Measurements from ENCODE around the gene GPR180.

Gene GPR180

DNA sequence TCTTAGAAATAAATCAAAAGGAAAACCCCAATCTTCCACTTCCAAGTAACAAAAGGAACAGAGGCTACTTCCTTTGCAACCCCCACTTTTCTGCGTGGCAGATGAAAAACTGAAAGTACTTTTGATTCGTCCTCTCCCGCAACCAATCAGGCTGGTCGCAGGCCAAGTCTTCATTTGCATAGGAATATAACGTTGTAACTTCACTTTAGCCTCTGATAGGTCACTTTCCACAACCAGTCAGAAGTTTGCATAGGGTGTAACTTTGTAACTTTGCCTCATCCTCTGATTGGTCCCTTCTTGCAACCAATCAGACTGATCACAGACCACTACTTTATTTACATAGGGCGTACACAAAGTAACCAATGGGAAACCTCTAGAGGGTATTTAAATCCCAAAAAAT is 42.9 kb upstream of the GPR180 start:
- peak; percentile 79 for ATAC-seq (ENCODE audit: insufficient read depth, low read depth)
- peak overlapping the region; percentile 94 for H3K27ac ChIP-seq (ENCODE audit: low read length)
- peak; percentile 78 for DNase-seq
- H4K20me1 ChIP-seq (ENCODE audit: insufficient read depth, low read length): no peaks in the 10 kb centered on the region
- no peaks in the 10 kb centered on the region for H3K27me3 ChIP-seq (ENCODE audit: insufficient read depth, low read length, poor library complexity)
- H3K9ac ChIP-seq (ENCODE audit: low read depth, low read length): peak overlapping the region; percentile 57
- no peak for TF ChIP-seq EZH2 (IDR thresholded peaks at IDR 0.05; ENCODE audit: borderline replicate concordance, low read depth, low read length, severe bottlenecking)
- TF ChIP-seq, protein P1, sequence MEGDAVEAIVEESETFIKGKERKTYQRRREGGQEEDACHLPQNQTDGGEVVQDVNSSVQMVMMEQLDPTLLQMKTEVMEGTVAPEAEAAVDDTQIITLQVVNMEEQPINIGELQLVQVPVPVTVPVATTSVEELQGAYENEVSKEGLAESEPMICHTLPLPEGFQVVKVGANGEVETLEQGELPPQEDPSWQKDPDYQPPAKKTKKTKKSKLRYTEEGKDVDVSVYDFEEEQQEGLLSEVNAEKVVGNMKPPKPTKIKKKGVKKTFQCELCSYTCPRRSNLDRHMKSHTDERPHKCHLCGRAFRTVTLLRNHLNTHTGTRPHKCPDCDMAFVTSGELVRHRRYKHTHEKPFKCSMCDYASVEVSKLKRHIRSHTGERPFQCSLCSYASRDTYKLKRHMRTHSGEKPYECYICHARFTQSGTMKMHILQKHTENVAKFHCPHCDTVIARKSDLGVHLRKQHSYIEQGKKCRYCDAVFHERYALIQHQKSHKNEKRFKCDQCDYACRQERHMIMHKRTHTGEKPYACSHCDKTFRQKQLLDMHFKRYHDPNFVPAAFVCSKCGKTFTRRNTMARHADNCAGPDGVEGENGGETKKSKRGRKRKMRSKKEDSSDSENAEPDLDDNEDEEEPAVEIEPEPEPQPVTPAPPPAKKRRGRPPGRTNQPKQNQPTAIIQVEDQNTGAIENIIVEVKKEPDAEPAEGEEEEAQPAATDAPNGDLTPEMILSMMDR (IDR thresholded peaks at IDR 0.05; ENCODE audit: borderline replicate concordance, extremely low read depth, low read length, poor library complexity, severe bottlenecking): no peak
- H2AFZ ChIP-seq (ENCODE audit: low read depth, low read length): peak overlapping the region; percentile 66
- peaks cover 37% of the 10 kb centered on the region for H3K4me1 ChIP-seq (ENCODE audit: insufficient read depth, low read length)
- peak overlapping the region in 1 of 2 experiments; percentile 49; a peak in 2 of 4 replicates for H3K4me3 ChIP-seq (ENCODE audit: low read depth in 1 of 2, low read length in 2 of 2)
- peak overlapping the region; percentile 65 for H3K4me2 ChIP-seq (ENCODE audit: insufficient read depth, low read length)
- H3K9me3 ChIP-seq (ENCODE audit: insufficient read depth, low read length, severe bottlenecking): no peaks in the 10 kb centered on the region
- H3K36me3 ChIP-seq (ENCODE audit: insufficient read depth, low read length): 0 out of 2 replicates have a peak, but pooled peaks cover 4% of the 10 kb centered on the region
- no peaks in the 10 kb centered on the region for H3K79me2 ChIP-seq (ENCODE audit: insufficient read depth, low read length)

DNA sequence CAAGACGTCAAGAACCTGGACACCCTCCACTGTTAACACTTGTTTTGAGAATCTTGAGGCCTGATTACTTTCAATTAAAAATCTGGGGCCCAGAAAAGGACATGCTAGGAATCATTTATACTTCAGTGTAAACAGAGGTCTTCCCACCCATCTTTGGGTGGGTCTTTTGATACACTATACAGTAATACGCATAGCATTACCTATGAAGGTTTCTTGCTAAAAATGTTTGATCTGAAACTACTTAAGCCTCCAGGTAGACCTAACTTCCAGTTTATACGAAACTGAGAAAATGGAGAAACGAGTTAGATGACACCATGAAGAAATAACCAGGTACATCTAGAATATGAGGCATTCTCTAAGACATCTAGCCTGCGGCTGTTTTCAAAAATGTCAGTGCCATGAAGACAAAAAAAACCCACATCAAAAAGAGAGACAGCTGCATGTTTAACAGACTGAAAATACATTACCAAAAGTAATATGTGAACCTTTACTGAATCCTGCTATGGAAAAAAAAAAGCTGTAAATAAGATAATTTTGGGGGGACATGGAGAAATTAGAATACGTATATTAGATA is 42.3 kb upstream of the GPR180 start:
- Histone ChIP-seq H3K4me3 (ENCODE audit: low read depth in 1 of 2, low read length in 2 of 2) (peak overlapping the region in 1 of 2 experiments; percentile 49; a peak in 2 of 4 replicates), H3K4me2 (ENCODE audit: insufficient read depth, low read length) (peak overlapping the region; percentile 65), H3K27me3 (ENCODE audit: insufficient read depth, low read length, poor library complexity) (no peaks in the 10 kb centered on the region), H3K79me2 (ENCODE audit: insufficient read depth, low read length) (no peaks in the 10 kb centered on the region), H2AFZ (ENCODE audit: low read depth, low read length) (peak overlapping the region; percentile 66), H4K20me1 (ENCODE audit: insufficient read depth, low read length) (no peaks in the 10 kb centered on the region), H3K36me3 (ENCODE audit: insufficient read depth, low read length) (0 out of 2 replicates have a peak, but pooled peaks cover 4% of the 10 kb centered on the region), H3K9me3 (ENCODE audit: insufficient read depth, low read length, severe bottlenecking) (no peaks in the 10 kb centered on the region), H3K9ac (ENCODE audit: low read depth, low read length) (peak overlapping the region; percentile 57), H3K27ac (ENCODE audit: low read length) (peak overlapping the region; percentile 94), H3K4me1 (ENCODE audit: insufficient read depth, low read length) (peaks cover 37% of the 10 kb centered on the region)
- TF ChIP-seq EZH2 (IDR thresholded peaks at IDR 0.05; ENCODE audit: borderline replicate concordance, low read depth, low read length, severe bottlenecking): no peak
- TF ChIP-seq, protein P1 (IDR thresholded peaks at IDR 0.05; ENCODE audit: borderline replicate concordance, extremely low read depth, low read length, poor library complexity, severe bottlenecking): no peak
- DNase-seq: peak; percentile 52
- ATAC-seq (ENCODE audit: insufficient read depth, low read depth): peak; percentile 83

DNA sequence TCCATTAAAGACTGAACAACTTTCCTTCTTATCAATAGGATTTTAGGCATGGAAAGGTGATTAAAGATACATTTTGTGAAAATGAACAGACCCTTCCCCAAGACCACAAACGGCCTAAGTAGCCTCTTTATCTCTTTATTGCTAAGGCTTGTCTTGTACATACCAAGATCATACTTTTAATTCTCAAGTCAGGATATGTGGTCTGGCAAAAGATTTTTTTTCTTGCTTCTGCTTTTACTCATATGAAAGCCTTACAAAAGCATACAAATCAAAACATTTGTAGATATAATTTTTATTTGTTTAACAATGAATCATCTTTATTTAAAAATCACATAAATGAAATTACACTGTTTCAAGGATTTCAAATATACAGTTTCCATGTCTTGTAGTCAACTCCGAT is 41.5 kb upstream of the GPR180 start:
- no peak overlapping the region for H3K4me3 ChIP-seq (ENCODE audit: low read depth in 1 of 2, low read length in 2 of 2)
- peak overlapping the region; percentile 65 for H3K4me2 ChIP-seq (ENCODE audit: insufficient read depth, low read length)
- H3K4me1 ChIP-seq (ENCODE audit: insufficient read depth, low read length): peaks cover 37% of the 10 kb centered on the region
- ATAC-seq (ENCODE audit: insufficient read depth, low read depth): no peak
- no peaks in the 10 kb centered on the region for H3K27me3 ChIP-seq (ENCODE audit: insufficient read depth, low read length, poor library complexity)
- H4K20me1 ChIP-seq (ENCODE audit: insufficient read depth, low read length): no peaks in the 10 kb centered on the region
- TF ChIP-seq, protein P1 (IDR thresholded peaks at IDR 0.05; ENCODE audit: borderline replicate concordance, extremely low read depth, low read length, poor library complexity, severe bottlenecking): no peak
- no peak for TF ChIP-seq EZH2 (IDR thresholded peaks at IDR 0.05; ENCODE audit: borderline replicate concordance, low read depth, low read length, severe bottlenecking)
- peak overlapping the region; percentile 94 for H3K27ac ChIP-seq (ENCODE audit: low read length)
- 0 out of 2 replicates have a peak overlapping the region, but pooled peaks have one; percentile 31 for H2AFZ ChIP-seq (ENCODE audit: low read depth, low read length)
- H3K36me3 ChIP-seq (ENCODE audit: insufficient read depth, low read length): 0 out of 2 replicates have a peak, but pooled peaks cover 4% of the 10 kb centered on the region
- H3K9ac ChIP-seq (ENCODE audit: low read depth, low read length): peak overlapping the region; percentile 57
- H3K9me3 ChIP-seq (ENCODE audit: insufficient read depth, low read length, severe bottlenecking): no peaks in the 10 kb centered on the region
- H3K79me2 ChIP-seq (ENCODE audit: insufficient read depth, low read length): no peaks in the 10 kb centered on the region
- no peak for DNase-seq
